ENCODE results near the gene SUSD3.

GRCh38 chr9:93112864-93113389 lies 54.4 kb downstream of the SUSD3 start:
- TF ChIP-seq CTCF (IDR thresholded peaks at IDR 0.05; ENCODE audit: insufficient read depth, low read length) (no peak), REST (IDR thresholded peaks at IDR 0.05; ENCODE audit: insufficient replicate concordance, low read depth) (no peak), GABPA (IDR thresholded peaks at IDR 0.05; ENCODE audit: low read depth) (no peak), POLR2AphosphoS5 (IDR thresholded peaks at IDR 0.05; ENCODE audit: low read depth) (no peak)

Data from HL-60 (cell line).